Activated naive CD8-positive, alpha-beta T cell treated with anti-CD3 and anti-CD28 coated beads for 36 hours (primary cell): ENCODE measurements around the gene VASP. TPM values are rescaled to one million over a fixed set of nuclear protein-coding genes. Genes with fewer than 3 reads are reported as not detected.
A peak's percentile ranks its signal among the peaks of the same experiment; 100 is the strongest.

ENCODE experiments used
- DNase-seq: peaks from one replicate; pipeline ENCODE4 v3.0.0; 2021
- H3K27ac Mint-ChIP-seq: one replicate; pipeline ENCODE4 v1.8.0; 2022; ENCODE audit warnings: mild to moderate bottlenecking, moderate library complexity, mixed read lengths
- H3K27me3 Mint-ChIP-seq: one replicate; pipeline ENCODE4 v1.8.0; 2022; ENCODE audit warnings: mild to moderate bottlenecking, mixed read lengths
- H3K36me3 Mint-ChIP-seq: one replicate; pipeline ENCODE4 v1.8.0; 2021; ENCODE audit warnings: mild to moderate bottlenecking, mixed read lengths
- H3K4me1 Mint-ChIP-seq: one replicate; pipeline ENCODE4 v1.8.0; 2021; ENCODE audit warnings: mixed read lengths
- H3K4me3 Mint-ChIP-seq: one replicate; pipeline ENCODE4 v1.8.0; 2022; ENCODE audit warnings: mild to moderate bottlenecking, moderate library complexity, mixed read lengths
- H3K9me3 Mint-ChIP-seq: one replicate; pipeline ENCODE4 v1.8.0; 2022; ENCODE audit warnings: mixed read lengths
- total RNA-seq, 2 experiments: library from RNA; stranded (reverse); gene quantifications; one replicate each; pipeline ENCODE4 v1.2.3, GENCODE V29; 2021

The VASP gene
- total RNA-seq, 2 experiments from 2014 or later, result 133 to 134 TPM

- no peak for DNase-seq
- peak overlapping the region; percentile 51 for H3K27ac Mint-ChIP-seq
- H3K9me3 Mint-ChIP-seq, result no peaks in the 10 kb centered on the region
- H3K4me3 Mint-ChIP-seq, result peak overlapping the region; percentile 7
- H3K36me3 Mint-ChIP-seq, result peaks cover 12% of the 10 kb centered on the region
- no peaks in the 10 kb centered on the region for H3K27me3 Mint-ChIP-seq
- H3K4me1 Mint-ChIP-seq, result peaks cover 57% of the 10 kb centered on the region
These were observed 3.8 kb downstream of the VASP start for GRCh38 chr19:45511074-45511473.

GRCh38 chr19:45512881-45513483 is 5.7 kb downstream of the VASP start:
- DNase-seq, result no peak
- peak overlapping the region; percentile 48 for H3K27ac Mint-ChIP-seq
- H3K4me3 Mint-ChIP-seq, result no peak overlapping the region
- no peaks in the 10 kb centered on the region for H3K27me3 Mint-ChIP-seq
- peaks cover 61% of the 10 kb centered on the region for H3K4me1 Mint-ChIP-seq
- peaks cover 18% of the 10 kb centered on the region for H3K36me3 Mint-ChIP-seq
- no peaks in the 10 kb centered on the region for H3K9me3 Mint-ChIP-seq

- peak overlapping the region; percentile 42 for H3K4me3 Mint-ChIP-seq
- no peak for DNase-seq
- peaks cover 56% of the 10 kb centered on the region for H3K4me1 Mint-ChIP-seq
- H3K27ac Mint-ChIP-seq, result peak overlapping the region; percentile 87
- H3K9me3 Mint-ChIP-seq, result no peaks in the 10 kb centered on the region
- H3K27me3 Mint-ChIP-seq, result no peaks in the 10 kb centered on the region
- peaks cover 20% of the 10 kb centered on the region for H3K36me3 Mint-ChIP-seq
These were observed 7.2 kb downstream of the VASP start for GRCh38 chr19:45514376-45515051.

GRCh38 chr19:45515081-45515624 is 7.9 kb downstream of the VASP start:
- H3K27ac Mint-ChIP-seq, result peak overlapping the region; percentile 87
- no peaks in the 10 kb centered on the region for H3K27me3 Mint-ChIP-seq
- H3K9me3 Mint-ChIP-seq, result no peaks in the 10 kb centered on the region
- peaks cover 50% of the 10 kb centered on the region for H3K4me1 Mint-ChIP-seq
- peaks cover 21% of the 10 kb centered on the region for H3K36me3 Mint-ChIP-seq
- peak overlapping the region; percentile 42 for H3K4me3 Mint-ChIP-seq
- DNase-seq, result no peak

- Mint-ChIP-seq H3K4me1 (peaks cover 44% of the 10 kb centered on the region), H3K4me3 (no peak overlapping the region), H3K36me3 (peaks cover 22% of the 10 kb centered on the region), H3K27ac (peak overlapping the region; percentile 87), H3K27me3 (no peaks in the 10 kb centered on the region), H3K9me3 (no peaks in the 10 kb centered on the region)
- DNase-seq, result no peak
These were observed 8.6 kb downstream of the VASP start for GRCh38 chr19:45515807-45516401.

- Mint-ChIP-seq H3K4me3 (no peak overlapping the region), H3K27me3 (no peaks in the 10 kb centered on the region), H3K27ac (peak overlapping the region; percentile 34), H3K36me3 (peaks cover 22% of the 10 kb centered on the region), H3K9me3 (no peaks in the 10 kb centered on the region), H3K4me1 (peaks cover 34% of the 10 kb centered on the region)
- no peak for DNase-seq
These were observed 10.0 kb downstream of the VASP start for GRCh38 chr19:45517238-45517637.

GRCh38 chr19:45517641-45518468 is 10.6 kb downstream of the VASP start:
- peak overlapping the region; percentile 34 for H3K27ac Mint-ChIP-seq
- H3K36me3 Mint-ChIP-seq, result peaks cover 20% of the 10 kb centered on the region
- no peak for DNase-seq
- H3K4me1 Mint-ChIP-seq, result peaks cover 32% of the 10 kb centered on the region
- H3K4me3 Mint-ChIP-seq, result no peak overlapping the region
- no peaks in the 10 kb centered on the region for H3K27me3 Mint-ChIP-seq
- no peaks in the 10 kb centered on the region for H3K9me3 Mint-ChIP-seq

GRCh38 chr19:45518469-45518826 is 11.2 kb downstream of the VASP start:
- H3K36me3 Mint-ChIP-seq, result peaks cover 20% of the 10 kb centered on the region
- no peaks in the 10 kb centered on the region for H3K9me3 Mint-ChIP-seq
- no peak overlapping the region for H3K4me3 Mint-ChIP-seq
- no peak overlapping the region for H3K27ac Mint-ChIP-seq
- no peak for DNase-seq
- peaks cover 30% of the 10 kb centered on the region for H3K4me1 Mint-ChIP-seq
- H3K27me3 Mint-ChIP-seq, result no peaks in the 10 kb centered on the region

- H3K4me3 Mint-ChIP-seq, result no peak overlapping the region
- H3K9me3 Mint-ChIP-seq, result no peaks in the 10 kb centered on the region
- H3K27ac Mint-ChIP-seq, result no peak overlapping the region
- no peak for DNase-seq
- H3K36me3 Mint-ChIP-seq, result peaks cover 24% of the 10 kb centered on the region
- H3K27me3 Mint-ChIP-seq, result no peaks in the 10 kb centered on the region
- H3K4me1 Mint-ChIP-seq, result peaks cover 11% of the 10 kb centered on the region
These were observed 15.0 kb downstream of the VASP start for GRCh38 chr19:45522010-45522941.

- H3K4me3 Mint-ChIP-seq, result no peak overlapping the region
These were observed 16.5 kb downstream of the VASP start for GRCh38 chr19:45523642-45524256.

GRCh38 chr19:45524575-45525129 is 17.4 kb downstream of the VASP start:
- H3K27me3 Mint-ChIP-seq, result no peaks in the 10 kb centered on the region
- no peak overlapping the region for H3K4me3 Mint-ChIP-seq
- H3K9me3 Mint-ChIP-seq, result no peaks in the 10 kb centered on the region
- H3K4me1 Mint-ChIP-seq, result peaks cover 20% of the 10 kb centered on the region
- DNase-seq, result no peak
- H3K36me3 Mint-ChIP-seq, result peaks cover 28% of the 10 kb centered on the region
- no peak overlapping the region for H3K27ac Mint-ChIP-seq

More at GRCh38 chr19:45523642-45524256, 16.5 kb downstream of the VASP start:
- H3K36me3 Mint-ChIP-seq, result peaks cover 28% of the 10 kb centered on the region
- H3K27me3 Mint-ChIP-seq, result no peaks in the 10 kb centered on the region
- H3K27ac Mint-ChIP-seq, result peak overlapping the region; percentile 71
- H3K9me3 Mint-ChIP-seq, result no peaks in the 10 kb centered on the region
- peaks cover 19% of the 10 kb centered on the region for H3K4me1 Mint-ChIP-seq
- peak; percentile 78 for DNase-seq

GRCh38 chr19:45526143-45526542 is 18.9 kb downstream of the VASP start:
- Mint-ChIP-seq H3K9me3 (no peaks in the 10 kb centered on the region), H3K27me3 (no peaks in the 10 kb centered on the region), H3K4me3 (no peak overlapping the region), H3K36me3 (peaks cover 26% of the 10 kb centered on the region), H3K27ac (no peak overlapping the region), H3K4me1 (peaks cover 20% of the 10 kb centered on the region)
- no peak for DNase-seq

GRCh38 chr19:45526971-45527370 is 19.7 kb downstream of the VASP start:
- H3K36me3 Mint-ChIP-seq, result peaks cover 26% of the 10 kb centered on the region

More at GRCh38 chr19:45526971-45527370, 19.7 kb downstream of the VASP start:
- H3K4me3 Mint-ChIP-seq, result no peak overlapping the region
- H3K4me1 Mint-ChIP-seq, result peaks cover 20% of the 10 kb centered on the region
- H3K27ac Mint-ChIP-seq, result no peak overlapping the region
- no peak for DNase-seq
- no peaks in the 10 kb centered on the region for H3K27me3 Mint-ChIP-seq
- peaks cover 5% of the 10 kb centered on the region for H3K9me3 Mint-ChIP-seq
